Midbrain (tissue), 1 donor: ENCODE measurements around the gene SPAG16.

ENCODE experiments used
- DNase-seq: peaks from one replicate; lab custom pipeline; 2025; lab: John Stamatoyannopoulos, UW

SPAG16 gene

DNA sequence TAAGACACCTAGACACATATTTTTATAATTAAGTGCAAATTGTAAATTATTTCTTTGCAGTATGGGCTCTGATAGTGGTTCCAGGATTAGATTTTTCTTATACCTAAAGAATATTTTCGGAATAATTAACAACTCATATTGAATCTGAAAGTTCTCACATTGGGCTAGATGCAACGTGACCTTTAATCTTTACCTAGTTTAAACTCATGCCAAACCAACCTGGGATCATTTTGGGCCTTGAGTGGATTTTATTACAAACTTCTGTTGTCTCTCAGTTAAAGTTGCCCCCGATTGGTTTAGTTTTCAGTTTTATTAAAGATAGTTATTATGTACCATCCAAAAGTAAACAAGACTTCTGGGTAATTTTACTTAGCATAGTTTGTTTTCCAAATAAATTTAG lies 896.4 kb downstream of the SPAG16 start:
- DNase-seq = no peak

DNA sequence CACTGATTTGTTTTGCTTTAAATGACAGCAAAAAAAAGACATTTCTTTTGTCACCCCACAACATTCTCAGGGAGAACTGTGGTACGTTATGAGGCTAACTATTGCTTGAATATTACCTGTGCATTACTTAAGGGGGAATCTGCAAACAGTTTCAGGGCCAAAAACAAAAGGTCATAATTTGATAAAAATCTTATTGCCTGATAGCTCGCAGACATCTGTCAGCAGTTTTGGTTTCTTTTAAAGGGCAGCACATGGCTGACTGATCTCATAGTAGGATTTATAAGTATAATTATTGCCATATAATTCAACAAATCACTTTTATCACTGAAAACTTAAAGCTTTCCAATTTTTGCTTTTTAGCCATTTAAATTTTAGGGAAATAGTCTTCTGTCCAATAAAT lies 900.2 kb downstream of the SPAG16 start:
- DNase-seq = no peak

DNA sequence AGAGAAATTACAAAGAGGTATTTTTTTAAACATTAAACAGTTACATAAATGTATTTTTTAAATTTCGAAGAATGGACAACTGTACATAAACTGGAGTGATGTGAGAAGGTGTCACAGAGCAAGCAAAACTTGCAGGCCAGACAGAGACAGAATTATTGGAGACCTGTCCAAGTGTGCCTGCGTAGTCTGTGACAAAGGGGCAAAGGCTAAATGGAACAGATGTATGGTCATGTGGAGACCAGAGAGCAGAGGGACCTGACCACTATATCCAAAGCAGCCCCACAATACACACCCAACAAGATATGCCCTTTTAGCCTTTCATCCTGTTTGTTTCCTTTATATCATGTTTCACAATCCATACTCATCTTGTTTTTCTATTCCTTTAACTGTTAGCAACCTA lies 901.3 kb downstream of the SPAG16 start:
- no peak for DNase-seq

- DNase-seq = no peak
Observed at GRCh38 chr2:214192711-214193110, 908.4 kb downstream of the SPAG16 start.

DNA sequence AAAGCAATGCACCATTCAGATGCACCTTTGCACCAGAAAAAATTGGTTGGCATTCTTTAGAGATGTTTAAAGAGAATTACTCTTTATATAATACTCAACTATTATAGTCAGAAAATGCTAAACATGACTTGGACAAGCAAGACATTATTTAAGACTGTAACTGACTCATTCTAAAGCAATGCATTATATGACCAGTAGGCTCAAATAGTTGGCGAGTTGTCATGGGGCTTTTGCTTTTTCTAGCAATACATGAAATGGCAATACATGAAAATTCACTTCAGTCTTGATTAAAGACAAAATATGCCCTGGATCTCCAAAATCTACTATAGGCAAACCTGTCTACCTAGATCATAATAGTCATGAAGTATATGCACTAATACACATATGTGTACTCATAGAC lies 909.7 kb downstream of the SPAG16 start:
- no peak for DNase-seq

DNA sequence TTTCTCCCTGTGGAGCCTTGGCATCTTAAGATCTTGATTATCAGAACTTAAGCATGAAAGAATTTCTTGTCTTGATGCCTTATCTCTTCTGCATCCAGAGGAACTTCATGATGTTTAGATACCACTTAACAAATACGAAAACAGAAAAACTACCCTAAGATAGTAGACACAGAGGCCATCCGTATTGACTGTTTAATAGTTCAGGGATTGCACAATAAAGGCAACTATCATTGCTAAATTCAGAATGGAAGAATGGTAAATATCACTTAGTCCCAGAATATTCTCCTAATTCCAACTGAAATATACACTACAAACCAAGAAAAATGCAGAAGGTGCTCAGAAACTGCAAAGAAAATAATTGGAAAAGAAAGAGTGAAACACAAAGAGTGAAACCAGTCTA lies 912.0 kb downstream of the SPAG16 start:
- no peak for DNase-seq

DNA sequence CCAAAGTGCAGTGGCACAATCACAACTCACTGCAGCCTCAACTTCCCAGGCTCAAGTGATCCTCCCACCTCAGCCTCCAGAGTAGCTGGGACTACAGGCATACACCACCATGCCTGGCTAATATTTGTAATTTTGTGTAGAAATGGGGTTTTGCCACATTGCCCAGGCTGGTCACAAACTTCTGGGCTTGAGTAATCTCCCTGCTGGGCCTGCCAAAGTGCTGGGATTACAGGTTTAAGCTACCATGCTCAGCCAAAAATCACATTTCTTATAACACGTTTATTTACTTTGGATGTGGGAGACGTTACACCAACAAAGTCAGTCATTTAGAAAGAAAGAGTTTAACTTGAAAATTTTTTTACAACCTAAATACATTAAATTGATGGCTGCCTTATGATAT lies 917.6 kb downstream of the SPAG16 start:
- no peak for DNase-seq

- no peak for DNase-seq
Observed at GRCh38 chr2:214203214-214203613, 919.0 kb downstream of the SPAG16 start.

DNA sequence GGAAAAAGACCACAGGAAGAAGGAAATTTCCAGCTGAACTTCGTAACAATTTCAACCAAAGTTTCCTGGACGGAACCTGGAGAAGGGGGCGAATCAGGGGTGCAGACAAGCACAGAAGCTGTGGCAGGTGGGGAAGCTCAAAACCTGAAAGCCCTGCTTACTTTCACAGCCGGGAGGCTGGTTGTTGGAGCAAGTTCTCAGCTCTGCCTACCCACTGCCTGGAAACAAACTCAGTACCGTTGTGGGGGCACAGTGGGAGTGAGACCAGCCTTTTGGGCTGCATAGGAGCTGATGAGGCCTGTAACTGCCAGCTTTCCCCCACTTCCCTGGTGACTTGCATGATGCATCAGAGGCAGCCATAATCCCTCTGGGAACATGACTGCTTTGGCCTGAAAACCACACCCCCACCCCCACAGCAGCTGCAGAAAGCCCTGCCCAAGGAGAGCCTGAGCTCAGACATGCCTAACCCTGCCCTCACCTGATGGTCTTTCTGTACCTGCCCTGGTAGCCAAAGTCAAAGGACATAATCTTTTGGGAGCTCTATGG lies 919.6 kb downstream of the SPAG16 start:
- DNase-seq = no peak

DNA sequence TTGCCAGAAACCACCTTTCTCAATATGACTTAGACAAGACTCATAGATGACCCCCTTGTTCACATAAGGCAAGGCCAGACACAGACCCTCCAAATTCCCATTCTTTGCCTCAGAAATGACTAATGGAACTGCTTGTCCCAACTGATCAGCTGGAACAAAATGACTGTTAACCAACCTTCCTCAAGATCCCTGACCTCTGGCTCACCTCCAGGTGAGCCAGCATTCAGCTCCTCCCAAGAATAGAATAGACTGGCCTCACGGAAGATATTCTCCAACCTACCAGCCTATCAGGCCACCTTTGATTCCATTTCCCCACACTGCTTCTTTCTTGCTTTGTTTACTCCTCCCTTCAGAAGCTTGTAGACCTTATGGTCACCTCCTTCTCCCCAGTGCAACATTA lies 930.8 kb downstream of the SPAG16 start:
- DNase-seq = no peak

- no peak for DNase-seq
Observed at GRCh38 chr2:214217136-214217535, 932.9 kb downstream of the SPAG16 start.

DNA sequence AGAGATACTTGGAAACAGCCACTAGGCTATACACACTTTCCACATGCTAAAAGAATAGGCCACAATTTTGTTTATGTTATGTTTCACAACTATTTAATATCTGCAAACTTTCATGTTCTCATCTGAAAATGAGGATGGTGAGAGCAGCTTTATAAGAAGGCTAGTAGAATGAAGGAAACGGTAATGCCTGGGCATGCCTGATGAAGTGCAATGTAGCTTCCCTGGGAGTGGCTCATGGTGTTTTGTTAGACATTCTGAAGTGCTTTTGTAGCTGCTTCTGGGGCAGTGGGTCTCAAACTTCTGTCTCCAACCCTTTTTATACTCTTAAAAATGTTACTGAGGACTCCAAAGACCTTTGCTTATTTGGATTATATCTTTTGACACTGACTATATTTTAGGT lies 933.3 kb downstream of the SPAG16 start:
- no peak for DNase-seq

GRCh38 chr2:214220251-214220650 lies 936.0 kb downstream of the SPAG16 start:
- no peak for DNase-seq

- DNase-seq = no peak
Observed at GRCh38 chr2:214226061-214226460, 941.8 kb downstream of the SPAG16 start.

- DNase-seq = no peak
Observed at GRCh38 chr2:214232271-214232670, 948.0 kb downstream of the SPAG16 start.

- DNase-seq = no peak
Observed at GRCh38 chr2:214233164-214233563, 948.9 kb downstream of the SPAG16 start.

DNA sequence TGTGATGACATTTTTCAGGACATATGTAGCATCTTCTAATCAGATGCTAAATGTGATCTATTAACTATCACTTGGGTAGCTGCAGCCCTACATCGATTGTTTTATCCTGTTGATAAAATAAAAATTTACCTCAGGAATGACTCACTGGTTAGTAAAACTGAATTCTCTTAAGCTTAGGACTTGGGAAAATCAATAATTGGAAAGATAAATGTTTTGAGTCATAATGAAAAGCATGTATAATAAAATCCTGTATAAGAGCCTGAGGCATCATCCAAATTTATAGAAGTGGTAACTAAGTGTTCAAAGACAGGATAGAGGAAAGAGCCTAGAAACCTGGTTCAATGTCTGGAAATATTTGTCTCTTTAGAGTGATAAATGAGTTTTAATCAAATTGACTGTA lies 958.5 kb downstream of the SPAG16 start:
- DNase-seq = no peak

GRCh38 chr2:214244847-214245246 lies 960.6 kb downstream of the SPAG16 start:
- DNase-seq = no peak

- no peak for DNase-seq
Observed at GRCh38 chr2:214246417-214246816, 962.2 kb downstream of the SPAG16 start.

- no peak for DNase-seq
Observed at GRCh38 chr2:214247531-214247930, 963.3 kb downstream of the SPAG16 start.

DNA sequence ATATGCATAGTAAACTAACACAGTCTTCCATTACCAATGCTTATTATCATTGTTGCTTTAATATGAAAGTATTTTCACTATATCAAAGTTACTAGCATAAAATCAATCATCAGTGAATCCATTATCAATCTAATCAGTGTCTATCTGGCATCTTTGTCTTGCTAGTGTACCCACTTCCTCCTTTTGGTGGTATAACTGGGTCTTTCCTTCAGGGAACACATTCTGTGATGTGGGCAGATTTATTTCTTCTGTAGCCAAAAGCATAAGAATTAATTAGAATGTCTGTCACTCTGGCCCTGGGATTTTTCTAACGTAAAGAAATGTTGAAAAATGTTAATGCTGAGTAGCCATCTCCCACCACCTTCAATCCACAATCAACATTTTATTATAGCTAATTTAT lies 970.8 kb downstream of the SPAG16 start:
- DNase-seq = no peak

GRCh38 chr2:214261683-214262082 lies 977.4 kb downstream of the SPAG16 start:
- no peak for DNase-seq

DNA sequence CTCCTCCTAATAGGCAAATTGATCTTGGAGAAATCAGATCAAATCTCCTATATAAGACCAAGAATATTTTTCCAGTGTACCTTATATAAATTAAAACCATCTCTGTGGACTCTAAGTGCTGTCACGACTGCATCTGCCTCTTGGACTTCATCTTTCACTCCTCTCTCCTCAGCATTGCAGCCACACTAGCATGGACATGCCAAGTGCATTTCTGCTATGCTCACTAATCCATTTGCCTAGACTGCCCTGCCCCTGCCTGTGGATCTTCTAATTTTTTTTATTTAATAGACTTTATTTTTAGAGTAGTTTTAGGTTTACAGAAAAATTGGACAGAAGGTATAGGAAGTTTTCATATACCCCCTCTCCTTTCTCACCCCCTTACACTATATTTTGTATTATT lies 979.9 kb downstream of the SPAG16 start:
- DNase-seq = no peak

GRCh38 chr2:214265991-214266489 lies 981.8 kb downstream of the SPAG16 start:
- DNase-seq = no peak

GRCh38 chr2:214277880-214278279 lies 993.6 kb downstream of the SPAG16 start:
- no peak for DNase-seq
